Fibroblast of villous mesenchyme (primary cell): Measurements from ENCODE around the gene SCN1A. TPM values are rescaled to one million over a fixed set of nuclear protein-coding genes. Genes with fewer than 3 reads are reported as not detected.
"Not testable (repeated sequence)": the region's sequence is repeated elsewhere in the genome, so short reads cannot be mapped to it uniquely, and the experiment has no call there.

Source experiments
- DNase-seq: peaks from one replicate; pipeline ENCODE4 v3.0.0-alpha.2; 2010; ENCODE audit warnings: low read depth
- H3K4me3 ChIP-seq: 2 replicates; pipeline ENCODE4 v1.5.1; 2011; ENCODE audit warnings: low read depth, mild to moderate bottlenecking, low read length
- total RNA-seq: library from RNA; depleted of rRNA; stranded (reverse); fragments of >200 nt; gene quantifications from 2 replicates; pipeline ENCODE4 v1.2.3, GENCODE V29; 2012
- TF ChIP-seq, protein P1 (sequence below): IDR thresholded peaks from 2 replicates; pipeline ENCODE4 v1.5.1; 2012; ENCODE audit warnings: low read depth, mild to moderate bottlenecking, low read length; ENCODE audit not compliant: insufficient read depth

SCN1A gene
- total RNA-seq, 1 donor, result not detected

DNA sequence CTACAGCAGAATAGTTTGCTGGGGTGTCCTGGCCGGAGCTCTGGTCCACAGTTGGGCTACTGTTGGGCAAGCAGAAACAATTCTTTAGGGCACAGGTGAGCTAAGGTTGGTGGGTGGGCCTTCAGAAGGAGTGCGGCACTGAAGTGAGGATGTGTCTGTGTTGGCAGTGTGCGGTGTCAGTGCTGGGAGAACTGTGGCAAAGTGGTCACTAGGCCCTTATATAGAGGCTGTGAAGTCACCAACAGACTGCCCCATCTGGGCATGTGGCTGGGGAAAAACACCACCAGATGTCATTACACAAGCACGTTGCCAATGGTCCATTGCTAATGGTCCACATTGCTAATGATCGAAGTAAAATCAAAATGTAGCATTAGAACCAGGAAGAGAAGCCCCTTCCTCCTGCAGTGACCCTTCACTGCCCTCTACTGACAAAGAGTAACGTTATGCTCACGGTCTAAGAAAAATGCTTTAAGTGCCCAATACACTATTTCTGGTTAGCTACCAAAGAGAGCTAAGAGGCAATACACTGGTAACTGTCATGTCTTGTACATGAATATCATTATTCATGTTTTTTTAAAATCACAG lies 21.3 kb downstream of the SCN1A start:
- H3K4me3 ChIP-seq, result no peak overlapping the region
- no peak for DNase-seq
- TF ChIP-seq, protein P1, sequence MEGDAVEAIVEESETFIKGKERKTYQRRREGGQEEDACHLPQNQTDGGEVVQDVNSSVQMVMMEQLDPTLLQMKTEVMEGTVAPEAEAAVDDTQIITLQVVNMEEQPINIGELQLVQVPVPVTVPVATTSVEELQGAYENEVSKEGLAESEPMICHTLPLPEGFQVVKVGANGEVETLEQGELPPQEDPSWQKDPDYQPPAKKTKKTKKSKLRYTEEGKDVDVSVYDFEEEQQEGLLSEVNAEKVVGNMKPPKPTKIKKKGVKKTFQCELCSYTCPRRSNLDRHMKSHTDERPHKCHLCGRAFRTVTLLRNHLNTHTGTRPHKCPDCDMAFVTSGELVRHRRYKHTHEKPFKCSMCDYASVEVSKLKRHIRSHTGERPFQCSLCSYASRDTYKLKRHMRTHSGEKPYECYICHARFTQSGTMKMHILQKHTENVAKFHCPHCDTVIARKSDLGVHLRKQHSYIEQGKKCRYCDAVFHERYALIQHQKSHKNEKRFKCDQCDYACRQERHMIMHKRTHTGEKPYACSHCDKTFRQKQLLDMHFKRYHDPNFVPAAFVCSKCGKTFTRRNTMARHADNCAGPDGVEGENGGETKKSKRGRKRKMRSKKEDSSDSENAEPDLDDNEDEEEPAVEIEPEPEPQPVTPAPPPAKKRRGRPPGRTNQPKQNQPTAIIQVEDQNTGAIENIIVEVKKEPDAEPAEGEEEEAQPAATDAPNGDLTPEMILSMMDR, result peak; percentile 34

DNA sequence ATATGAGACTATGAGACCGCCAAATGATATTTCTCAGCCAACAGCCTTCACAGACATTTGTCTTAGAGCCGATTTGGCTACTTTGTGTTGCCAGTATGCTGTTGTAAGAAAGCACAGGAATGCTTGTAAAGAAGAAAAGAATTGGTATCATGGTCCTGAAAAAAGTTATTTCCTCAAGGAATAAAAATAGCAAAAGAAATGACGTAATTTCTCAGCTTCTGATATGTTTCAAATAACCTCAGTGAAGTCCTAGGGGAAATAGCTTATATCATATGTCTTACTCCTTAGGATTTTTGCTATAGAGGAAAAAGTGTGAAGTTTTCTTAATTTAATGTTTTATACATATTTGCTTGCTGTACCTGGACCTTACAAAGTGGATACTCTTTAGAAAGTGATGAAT lies 23.0 kb downstream of the SCN1A start:
- H3K4me3 ChIP-seq, result no peak overlapping the region
- DNase-seq, result no peak
- TF ChIP-seq, protein P1, result no peak

DNA sequence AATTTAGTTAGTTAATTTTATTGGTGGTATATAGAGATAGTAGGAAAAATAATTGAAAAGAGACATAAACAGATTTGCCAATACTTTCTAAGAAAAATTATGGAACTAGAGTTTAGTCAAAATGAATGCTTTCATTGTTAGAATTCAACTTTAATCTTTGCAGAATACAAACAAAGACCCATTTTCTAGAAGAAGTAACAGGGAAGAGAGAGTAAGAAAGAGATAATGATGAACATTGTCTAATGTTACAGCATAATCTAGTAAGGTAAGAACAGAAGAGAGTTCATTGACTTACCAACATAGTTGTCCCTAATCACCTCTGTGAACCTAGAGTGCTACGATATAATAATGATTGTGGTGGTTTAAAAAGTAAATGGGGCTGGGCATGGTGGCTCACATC lies 23.7 kb downstream of the SCN1A start:
- no peak for DNase-seq
- TF ChIP-seq, protein P1, result no peak
- no peak overlapping the region for H3K4me3 ChIP-seq

DNA sequence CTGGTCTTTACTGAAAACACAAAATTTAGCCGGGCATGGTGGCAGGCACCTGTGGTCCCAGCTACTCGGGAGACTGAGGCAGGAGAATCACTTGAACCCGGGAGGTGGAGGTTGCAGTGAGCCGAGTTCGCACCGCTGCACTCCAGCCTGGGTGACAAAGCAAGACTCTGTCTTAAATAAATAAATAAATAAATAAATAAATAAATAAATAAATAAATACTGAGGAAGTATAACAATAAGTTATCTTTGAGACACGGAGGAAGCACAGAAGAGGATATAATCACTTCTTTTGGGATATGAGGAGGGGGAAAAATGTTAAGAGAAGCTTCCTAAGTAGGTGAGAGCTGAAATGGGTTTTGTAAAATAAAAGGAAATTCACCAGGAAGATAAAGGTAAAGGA lies 24.5 kb downstream of the SCN1A start:
- not testable (repeated sequence) for H3K4me3 ChIP-seq, DNase-seq

DNA sequence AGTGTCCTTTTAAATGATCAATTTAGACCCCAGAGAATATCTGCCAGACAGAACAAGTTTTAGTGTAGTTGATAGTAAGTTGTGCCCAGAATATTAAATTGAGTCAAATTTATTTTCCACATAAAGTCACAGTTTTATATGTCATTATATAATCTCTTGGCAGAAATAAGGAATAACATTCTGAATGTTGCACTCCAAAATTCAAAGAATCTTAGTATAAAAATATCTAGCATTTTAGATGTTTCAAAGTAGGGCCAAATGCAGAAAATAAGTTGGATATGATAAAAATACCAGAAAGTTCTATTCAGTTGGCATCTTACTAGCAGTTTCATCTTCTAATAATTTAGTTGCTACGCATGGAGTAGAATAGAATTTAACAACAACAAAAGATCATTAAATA lies 33.5 kb downstream of the SCN1A start:
- no peak for DNase-seq
- TF ChIP-seq, protein P1, result no peak
- H3K4me3 ChIP-seq, result no peak overlapping the region

DNA sequence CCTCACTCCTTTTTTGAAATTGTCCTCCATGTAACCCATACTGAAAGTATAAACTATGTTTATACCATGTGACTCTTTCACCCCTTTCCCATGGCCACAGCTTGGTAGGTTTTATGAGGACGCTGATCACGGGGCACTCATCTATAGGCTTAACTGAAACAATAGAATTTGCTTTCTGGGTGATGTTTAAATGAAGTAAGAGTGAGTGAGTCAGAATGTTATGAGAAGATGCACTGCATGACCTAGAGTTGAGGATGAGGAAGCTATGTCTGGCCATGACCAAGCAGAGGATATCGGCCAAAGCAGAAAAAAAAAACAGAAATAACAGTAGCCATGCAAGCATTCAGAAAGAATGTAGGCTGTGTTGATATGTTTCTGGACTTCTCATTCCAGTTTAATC lies 34.9 kb downstream of the SCN1A start:
- DNase-seq, result no peak
- no peak overlapping the region for H3K4me3 ChIP-seq
- TF ChIP-seq, protein P1, result no peak

DNA sequence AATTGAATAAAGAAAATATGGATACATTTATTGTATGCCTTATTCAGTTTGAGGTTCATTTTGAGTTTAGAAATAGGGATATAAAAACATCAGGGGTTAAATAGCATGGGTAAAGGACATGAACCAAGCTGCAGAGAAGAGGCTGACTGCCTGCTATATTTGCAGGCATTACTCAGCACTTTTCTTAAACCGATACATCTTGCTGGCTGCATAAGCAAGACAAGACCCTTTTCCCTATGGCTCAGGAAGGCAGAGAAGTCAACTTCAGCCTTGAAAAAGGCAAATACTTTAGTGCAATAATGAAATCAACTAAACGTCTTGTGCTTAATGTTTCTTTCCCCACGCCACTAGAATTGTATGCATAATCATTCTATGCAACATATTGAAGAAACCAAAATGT lies 36.4 kb downstream of the SCN1A start:
- no peak for DNase-seq
- TF ChIP-seq, protein P1, result no peak
- H3K4me3 ChIP-seq, result no peak overlapping the region
